Right kidney (tissue), 9 donors: ENCODE results near the gene RBM19.
"Not testable (repeated sequence)": the region's sequence is repeated elsewhere in the genome, so short reads cannot be mapped to it uniquely, and the experiment has no call there.

ENCODE experiments used
- DNase-seq: peaks from one replicate; pipeline ENCODE4 v3.0.0-alpha.2; 2016
- long read RNA-seq, 8 donors: transcript quantifications; one replicate each; lab custom pipeline, GENCODE V29; 2026

The RBM19 gene, protein sequence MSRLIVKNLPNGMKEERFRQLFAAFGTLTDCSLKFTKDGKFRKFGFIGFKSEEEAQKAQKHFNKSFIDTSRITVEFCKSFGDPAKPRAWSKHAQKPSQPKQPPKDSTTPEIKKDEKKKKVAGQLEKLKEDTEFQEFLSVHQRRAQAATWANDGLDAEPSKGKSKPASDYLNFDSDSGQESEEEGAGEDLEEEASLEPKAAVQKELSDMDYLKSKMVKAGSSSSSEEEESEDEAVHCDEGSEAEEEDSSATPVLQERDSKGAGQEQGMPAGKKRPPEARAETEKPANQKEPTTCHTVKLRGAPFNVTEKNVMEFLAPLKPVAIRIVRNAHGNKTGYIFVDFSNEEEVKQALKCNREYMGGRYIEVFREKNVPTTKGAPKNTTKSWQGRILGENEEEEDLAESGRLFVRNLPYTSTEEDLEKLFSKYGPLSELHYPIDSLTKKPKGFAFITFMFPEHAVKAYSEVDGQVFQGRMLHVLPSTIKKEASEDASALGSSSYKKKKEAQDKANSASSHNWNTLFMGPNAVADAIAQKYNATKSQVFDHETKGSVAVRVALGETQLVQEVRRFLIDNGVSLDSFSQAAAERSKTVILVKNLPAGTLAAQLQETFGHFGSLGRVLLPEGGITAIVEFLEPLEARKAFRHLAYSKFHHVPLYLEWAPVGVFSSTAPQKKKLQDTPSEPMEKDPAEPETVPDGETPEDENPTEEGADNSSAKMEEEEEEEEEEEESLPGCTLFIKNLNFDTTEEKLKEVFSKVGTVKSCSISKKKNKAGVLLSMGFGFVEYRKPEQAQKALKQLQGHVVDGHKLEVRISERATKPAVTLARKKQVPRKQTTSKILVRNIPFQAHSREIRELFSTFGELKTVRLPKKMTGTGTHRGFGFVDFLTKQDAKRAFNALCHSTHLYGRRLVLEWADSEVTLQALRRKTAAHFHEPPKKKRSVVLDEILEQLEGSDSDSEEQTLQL
- long read RNA-seq, donor 1 = 0 reads
- long read RNA-seq, donor 2 = 0 reads
- long read RNA-seq, donor 3 = 0 reads
- long read RNA-seq, donor 4, partial matches to known transcripts = 16 of 17 reads
- long read RNA-seq, donor 4, other reads (novel, unspliced or antisense) = 0 of 17 reads
- long read RNA-seq, donor 5, full-length matches to known transcripts = 2 of 2 reads
- long read RNA-seq, donor 5, partial matches to known transcripts = 0 of 2 reads
- long read RNA-seq, donor 5, other reads (novel, unspliced or antisense) = 0 of 2 reads
- long read RNA-seq, donor 6, full-length matches to known transcripts = 1 of 1 reads
- long read RNA-seq, donor 6, partial matches to known transcripts = 0 of 1 reads
- long read RNA-seq, donor 6, other reads (novel, unspliced or antisense) = 0 of 1 reads
- long read RNA-seq, donor 7, full-length matches to known transcripts = 2 of 17 reads
- long read RNA-seq, donor 7, partial matches to known transcripts = 15 of 17 reads
- long read RNA-seq, donor 7, other reads (novel, unspliced or antisense) = 0 of 17 reads
- long read RNA-seq, donor 8, full-length matches to known transcripts = 3 of 9 reads
- long read RNA-seq, donor 8, partial matches to known transcripts = 6 of 9 reads
- long read RNA-seq, donor 8, other reads (novel, unspliced or antisense) = 0 of 9 reads

DNA sequence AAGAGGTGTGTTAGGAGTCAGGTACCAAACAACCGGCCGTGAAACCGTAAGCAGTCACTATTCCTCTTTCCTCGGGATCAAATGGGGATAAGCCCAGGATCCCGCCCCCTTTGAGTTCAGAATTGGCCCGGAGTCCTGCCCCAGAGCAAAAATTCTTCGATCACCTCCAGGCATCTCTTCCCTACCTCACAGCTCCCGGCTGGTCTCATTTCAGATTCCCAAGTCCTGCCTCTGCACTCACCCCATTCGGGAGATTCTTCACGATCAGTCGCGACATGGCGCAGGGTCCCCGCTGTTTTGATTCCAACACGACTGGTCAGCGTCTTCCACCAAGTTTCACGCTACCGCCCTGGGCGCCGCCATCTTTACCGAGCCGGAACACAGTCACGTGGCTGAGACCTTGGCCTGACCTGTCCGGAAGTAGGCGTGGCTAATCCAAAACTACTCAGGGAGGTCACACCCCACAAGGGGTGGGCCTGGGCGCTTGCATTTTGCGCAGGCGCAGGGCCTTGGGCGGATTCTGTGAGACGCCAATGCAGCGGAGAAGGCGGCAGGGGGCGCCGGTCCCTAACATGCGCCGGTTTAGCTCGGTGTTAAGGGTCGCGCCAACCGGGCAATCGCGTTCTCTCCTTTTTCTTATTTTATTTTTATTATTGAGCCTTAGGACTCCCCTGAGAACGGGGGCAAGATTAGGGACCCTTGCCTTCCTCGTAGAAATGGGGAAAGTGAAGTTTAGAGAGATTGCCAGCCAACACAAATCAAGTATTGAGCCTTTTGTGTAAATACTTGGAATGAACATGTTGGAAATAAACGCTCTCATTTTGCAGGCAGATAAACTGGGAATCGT, at the start of gene RBM19:
Gene RBM19 (minus strand): TSS at position 375 of the 847 bp plus-strand sequence. CDS start 98 bp downstream, at position 277.
- peak; percentile 89 for DNase-seq

DNA sequence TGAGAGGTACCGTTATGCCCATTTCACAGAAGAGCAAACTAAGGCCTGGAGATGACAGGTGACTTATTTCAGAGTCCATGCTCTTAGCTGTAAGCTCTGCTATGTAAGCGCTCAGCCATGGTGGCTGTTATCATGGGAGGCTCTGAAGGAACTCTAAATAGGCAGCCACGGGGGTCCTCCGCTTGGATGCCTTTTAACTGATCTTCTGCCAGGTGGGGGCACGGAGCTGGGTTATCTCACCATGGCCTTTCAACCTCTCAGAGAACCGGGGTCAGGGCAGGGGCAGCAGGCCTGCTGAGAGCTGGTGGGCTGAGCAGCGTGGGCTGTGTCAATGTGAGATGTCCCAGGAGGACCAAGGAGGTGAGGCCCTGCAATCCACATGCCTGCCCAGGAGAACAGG, 49.7 kb upstream of the RBM19 start:
- no peak for DNase-seq

DNA sequence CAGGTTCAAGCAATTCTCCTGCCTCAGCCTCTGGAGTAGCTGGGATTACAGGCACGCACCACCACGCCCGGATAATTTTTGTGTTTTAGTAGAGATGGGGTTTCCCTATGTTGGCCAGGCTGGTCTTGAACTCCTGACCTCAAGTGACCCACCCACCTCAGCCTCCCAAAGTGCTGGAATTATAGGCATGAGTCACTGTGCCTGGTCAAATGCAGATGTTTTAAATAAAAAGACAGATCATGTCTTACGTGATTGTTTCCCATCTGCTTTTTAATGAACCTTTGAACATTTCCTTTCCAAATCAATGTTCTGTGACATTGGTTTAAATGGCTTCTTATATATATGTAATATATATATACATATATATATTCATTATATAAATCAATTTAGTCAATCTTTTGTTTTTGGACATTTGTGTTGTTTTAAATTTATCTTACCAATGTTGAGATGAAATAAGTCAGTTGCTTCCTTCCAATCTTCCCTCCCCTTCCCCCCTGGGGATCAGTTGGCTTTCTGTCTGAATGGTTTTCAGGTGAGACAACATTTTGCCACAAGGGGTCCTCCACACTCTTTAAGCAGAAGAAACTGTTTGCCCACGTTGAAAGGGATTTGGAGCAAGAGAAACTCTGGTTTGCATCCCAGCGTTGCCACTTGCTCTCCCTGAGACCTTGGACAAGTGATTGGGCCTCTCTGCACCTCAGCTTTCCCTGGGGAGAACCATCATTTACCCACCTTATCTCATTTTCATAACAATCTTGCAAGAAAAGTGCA, 47.6 kb upstream of the RBM19 start:
- DNase-seq = no peak

DNA sequence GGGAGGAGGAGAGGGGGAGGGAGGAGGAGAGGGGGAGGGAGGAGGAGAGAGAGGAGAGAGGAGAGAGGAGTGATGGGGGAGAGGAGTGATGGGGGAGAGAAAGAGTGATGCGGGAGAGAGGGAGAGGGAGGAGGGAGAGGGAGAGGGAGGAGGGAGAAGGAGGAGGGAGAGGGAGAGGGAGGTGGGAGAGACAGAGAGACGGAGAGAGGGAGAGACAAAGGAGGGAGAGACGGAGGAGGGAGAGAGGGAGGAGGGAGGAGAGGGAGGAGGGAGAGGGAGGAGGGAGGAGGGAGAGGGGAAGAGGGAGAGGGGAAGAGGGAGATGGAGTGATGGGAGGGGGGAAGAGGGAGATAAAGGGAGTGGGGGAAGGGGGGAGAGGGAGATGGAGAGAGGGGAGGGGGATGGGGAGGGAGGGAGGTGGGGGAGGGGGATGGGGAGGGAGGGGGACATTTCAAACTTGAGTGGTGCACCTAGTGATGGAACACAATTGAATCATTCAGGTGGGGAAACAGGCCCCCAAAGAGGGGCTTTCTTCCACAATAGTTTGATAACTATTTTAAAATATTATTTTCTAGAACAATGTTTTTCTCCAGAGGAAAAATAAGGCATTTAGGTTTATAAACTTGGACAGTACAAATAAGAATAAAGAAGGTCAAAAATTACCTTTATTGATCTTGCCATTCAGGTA, 46.8 kb upstream of the RBM19 start:
- DNase-seq = no peak

DNA sequence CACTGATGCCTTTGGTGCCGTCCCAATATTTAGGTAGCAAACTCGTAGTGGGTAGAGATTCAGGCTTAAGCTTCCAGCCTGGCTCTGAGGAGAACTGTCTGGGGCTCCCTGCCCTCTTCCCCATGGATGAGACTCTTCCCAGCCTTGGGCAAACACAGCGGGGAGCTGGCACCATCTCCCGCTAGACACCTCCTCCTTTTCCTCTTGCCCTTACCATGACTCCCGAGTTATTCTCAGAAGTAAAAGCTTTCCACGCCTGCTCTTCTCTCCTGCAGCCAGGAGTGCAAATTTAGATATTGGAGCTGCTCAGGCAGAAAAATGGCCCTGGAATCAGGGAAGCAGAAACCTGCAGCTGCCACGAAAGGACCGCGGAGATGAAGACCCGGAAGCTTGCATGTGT, 45.6 kb upstream of the RBM19 start:
- DNase-seq = no peak

DNA sequence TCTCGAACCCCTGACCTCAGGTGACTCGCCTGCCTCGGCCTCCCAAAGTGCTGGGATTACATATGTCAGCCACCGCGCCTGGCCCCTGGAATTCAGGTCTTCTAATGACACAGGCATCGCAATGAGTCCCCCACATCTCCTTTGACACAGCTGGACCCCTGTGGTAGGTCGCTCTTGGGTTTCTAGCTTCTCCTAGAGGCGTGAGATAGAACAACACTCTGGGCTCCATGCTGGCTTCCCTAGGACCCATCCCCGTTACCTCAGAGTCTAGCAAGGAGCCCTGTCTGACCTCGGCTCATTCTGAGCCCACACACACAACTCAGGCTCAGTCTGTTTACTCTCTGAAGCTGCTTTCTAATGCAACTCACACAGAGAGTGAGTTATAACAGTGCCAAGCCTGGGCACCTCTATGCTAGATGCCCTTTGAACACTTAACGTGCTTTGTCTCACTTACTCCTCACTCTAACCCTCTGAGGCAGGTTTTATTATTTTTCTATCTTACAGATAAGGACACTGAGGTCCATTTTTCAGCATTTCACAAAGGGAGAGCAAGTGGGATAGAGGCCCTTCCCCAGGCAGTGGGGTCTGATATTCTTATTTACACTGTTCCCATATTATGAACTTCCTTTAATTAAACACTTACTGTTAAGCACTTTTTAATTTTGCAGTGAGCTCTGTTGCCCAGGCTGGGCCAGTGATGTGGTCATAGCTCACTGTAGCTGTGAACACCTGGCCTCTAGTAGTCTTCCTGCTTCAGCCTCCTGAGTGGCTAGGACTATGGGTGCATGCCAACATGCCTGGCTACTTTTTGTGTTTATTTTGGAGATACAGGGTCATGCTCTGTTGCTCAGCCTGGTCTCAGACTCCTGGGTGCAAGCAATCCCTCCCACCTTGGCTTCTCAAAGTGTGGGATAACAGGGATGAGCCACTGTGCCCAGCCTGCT, 40.6 kb upstream of the RBM19 start:
- no peak for DNase-seq

DNA sequence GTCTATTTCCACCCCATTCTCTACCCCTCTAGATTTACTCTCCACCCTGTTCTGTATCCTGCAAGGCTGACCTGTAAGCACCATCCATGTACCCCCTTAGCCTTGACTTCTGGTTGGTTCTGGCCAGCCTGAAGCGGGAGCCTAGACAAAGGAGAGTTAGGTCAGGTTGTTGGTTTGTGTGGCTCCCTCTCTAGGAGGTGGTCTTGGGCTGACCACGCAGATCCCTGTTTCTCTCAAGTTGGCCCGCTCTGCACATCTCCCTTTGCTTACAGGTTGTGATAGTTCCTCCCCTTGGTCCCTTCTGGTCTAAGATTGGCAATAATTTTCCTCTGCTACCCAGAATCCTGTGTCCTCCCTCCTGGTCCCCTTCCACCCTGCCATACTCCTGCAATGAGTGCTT, 38.3 kb upstream of the RBM19 start:
- DNase-seq = no peak

DNA sequence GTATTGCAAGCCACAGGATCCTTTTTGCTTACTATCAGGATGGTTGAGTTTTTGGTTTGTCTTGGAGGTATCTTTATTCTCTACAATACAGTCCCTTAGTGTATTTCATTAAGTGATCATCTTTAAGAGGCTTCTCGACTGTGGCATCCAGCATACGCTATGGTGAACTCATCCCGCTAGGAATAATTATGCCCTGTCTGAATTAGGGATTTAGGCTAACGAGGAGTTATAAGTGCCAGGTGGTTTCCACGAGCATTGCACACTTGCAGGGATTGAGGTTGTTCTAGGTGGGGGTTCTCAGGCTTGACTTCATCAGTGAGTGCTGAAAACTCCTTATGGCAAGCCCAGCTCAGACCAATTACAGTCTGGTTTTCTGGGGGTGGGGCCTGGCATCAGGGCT, 37.2 kb upstream of the RBM19 start:
- no peak for DNase-seq

DNA sequence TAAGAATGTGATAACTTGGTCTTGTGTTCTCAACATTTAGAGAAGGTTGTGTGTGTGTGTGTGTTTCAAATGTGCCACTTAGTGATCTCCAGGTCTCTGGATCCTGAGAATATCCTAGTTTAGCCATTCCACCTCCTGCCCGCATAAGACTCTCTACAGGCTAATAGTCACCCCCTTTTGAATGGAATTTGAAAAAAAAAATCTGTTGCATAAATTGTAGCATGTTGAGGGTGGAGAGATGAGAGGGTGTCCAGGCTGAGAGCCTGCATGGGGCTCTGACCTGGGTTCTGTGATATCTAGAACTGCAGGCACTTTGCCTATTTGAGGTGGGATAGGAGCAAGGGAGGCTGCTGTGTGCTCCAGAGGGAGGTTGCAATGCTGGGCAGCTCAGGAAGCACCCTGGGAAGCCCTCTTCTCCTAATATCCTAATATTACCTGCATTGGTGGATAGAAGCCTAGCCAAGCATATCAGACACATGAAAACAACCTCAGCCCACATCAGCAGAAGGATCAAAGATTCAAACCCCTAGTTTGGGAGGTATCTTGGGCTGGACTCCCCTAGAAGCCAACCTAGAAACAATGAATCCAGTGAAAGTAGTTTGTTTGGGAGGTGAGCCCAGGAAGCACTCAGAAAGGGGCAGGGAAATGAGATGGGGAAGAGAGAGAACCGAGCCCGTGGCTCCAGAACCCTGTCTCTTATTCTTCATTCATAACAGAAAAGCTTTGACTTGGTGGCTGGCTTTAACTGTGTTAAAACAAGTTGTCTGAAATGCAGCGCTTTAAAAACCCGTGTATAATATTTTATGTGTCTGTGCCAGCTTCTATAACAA, 35.6 kb upstream of the RBM19 start:
- no peak for DNase-seq

DNA sequence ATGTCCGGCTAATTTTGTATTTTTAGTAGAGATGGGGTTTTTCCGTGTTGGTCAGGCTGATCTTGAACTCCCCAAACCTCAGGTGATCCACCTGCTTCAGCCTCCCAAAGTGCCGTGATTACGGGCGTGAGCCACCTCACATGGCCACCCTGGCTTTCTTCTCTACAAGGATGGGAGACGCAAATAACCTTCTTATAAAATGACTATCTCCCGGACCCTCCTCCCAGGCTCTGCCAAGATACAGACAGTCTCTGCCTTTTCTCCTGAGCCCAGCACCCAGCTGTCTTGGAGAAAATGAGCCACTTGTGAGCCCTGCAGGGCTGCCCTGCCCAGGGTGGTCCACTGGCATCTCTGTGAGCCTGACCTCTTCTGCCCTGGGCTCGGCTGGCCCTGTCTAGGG, 34.7 kb upstream of the RBM19 start:
- no peak for DNase-seq

DNA sequence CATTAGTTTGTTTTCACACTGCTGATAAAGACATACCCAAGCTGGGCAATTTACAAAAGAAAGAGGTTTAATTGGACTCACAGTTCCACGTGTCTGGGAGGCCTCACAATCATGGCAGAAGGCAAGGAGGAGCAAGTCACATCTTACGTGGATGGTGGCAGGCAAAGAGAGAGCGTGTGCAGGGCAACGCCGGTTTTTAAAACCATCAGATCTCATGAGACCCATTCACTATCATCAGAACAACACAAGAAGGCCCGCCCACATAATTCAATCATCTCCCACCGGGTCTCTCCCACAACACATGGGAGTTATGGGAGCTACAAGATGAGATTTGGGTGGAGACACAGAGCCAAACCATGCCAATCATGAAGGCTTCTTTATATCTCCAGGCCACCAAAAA, 34.1 kb upstream of the RBM19 start:
- DNase-seq = not testable (repeated sequence)

DNA sequence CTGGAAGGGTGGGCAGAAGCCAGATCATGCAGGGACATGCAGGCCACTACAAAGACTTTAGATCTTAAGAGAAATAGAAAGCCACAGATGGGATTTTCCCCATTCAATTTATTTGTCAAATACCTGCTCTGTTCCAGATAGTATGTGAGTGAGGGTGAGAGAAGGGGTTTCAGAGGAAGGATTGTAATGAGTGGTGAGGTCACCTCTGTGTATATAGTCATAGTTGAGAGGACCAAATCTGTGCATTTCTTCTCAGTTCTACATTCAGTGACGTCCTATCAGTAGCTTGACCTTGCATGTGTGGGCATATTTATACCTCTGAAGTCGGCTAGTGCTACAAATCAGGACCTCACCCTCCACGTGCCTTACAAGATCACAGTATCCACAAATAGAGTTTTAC, 31.2 kb upstream of the RBM19 start:
- no peak for DNase-seq

DNA sequence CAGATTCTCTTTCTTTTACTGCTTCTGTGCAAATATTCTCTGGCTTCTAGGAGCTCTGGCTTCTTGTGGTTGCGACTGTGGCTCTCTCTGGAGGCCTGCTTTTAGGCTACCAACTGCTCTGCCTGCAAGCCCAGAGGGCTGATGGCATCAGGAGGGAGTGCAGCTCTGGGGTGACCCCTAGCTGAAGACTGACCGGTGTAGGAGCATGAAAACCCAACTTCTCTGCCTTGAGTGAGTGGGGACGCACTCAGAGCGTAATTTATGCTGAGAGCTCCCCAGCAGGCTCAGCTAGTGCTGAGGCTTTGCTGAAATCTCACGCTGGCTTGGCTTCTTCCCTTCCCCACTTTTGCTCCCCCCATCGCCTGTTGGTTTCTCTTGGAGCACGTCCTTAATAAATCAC, 29.9 kb upstream of the RBM19 start:
- DNase-seq = no peak

DNA sequence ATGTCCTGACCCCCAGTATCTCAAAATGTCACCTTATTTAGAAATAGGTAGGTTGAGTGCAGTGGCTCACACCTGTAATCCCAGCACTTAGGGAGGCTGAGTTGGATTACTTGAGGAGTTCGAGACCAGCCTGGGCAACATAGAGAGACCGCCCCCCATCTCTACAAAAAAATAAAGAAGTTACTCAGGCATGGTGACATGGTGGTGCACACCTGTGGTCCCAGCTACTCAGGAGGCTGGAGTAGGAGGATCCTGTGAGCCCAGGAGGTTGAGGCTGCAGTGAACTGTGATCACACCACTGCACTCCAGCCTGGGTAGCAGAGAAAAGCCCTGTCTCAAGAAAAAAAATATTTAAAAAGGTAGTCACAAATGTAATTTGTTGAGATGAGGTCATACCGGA, 27.9 kb upstream of the RBM19 start:
- DNase-seq = no peak

DNA sequence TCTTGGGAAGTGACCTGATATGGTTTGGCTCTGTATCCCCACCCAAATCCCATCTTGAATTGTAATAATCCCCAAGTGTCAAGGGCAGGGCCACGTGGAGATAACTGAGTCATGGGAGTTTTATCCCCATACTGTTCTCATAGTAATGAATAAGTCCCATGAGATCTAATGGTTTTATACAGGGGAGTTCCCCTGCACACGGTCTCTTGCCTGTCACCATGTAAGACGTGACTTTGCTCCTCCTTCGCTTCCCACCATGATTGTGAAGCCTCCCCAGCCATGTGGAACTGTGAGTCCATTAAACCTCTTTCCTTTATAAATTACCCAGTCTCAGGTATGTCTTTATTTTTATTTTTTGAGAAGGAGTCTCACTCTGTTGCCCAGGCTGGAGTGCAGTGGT, 26.6 kb upstream of the RBM19 start:
- DNase-seq = not testable (repeated sequence)

DNA sequence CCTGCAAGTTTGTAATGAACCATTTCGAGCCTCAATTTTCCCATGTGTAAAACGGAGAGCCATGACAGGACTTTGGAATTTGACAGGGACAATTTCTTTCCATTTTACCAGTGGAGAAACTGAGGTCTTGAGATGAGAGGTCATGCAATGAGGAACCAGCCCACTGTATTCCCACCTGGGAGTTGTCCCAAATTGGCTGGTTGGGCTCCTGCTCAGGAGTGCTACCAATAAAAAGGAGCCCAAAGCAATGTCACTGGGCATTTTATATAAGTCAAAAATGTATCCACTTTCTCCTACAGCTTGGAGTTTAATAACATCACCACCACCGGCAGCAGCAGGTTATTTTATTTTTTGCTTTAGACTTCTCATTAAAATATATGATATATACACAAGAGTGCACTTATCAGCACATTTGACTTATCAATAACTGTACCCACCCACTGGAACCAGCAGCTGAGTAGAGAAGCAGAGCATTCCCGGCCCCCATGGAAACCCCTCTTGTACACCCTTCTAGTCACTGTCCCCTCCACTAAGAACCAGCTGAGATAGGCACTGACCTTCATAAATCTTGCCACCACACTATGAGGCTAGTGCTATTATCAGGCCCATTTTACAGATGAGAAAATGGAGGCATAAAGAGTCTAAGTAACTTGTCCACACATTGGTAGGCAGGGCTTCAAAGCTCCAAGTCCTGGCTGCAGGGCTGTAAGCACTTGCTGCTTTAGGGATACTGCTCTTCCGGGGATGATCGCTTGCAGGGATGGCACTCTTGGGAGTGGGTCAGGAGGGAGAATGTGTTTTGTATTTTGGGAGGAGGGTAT, 25.3 kb upstream of the RBM19 start:
- no peak for DNase-seq
